AG04449 (cell line): Measurements from ENCODE around the gene PDE1A.

Experiments
- CTCF ChIA-PET: fragments of 350-600 bp; formaldehyde crosslinking; extraction: SDS; loops from one replicate; lab custom pipeline; 2021; ENCODE audit warnings: antibody characterized with exemption; lab: Yijun Ruan, JAX
- POLR2A ChIA-PET: fragments of 400-600, 350-600 bp; formaldehyde crosslinking; extraction: SDS; loops from one replicate; lab custom pipeline; 2020; ENCODE audit warnings: antibody characterized with exemption, inconsistent platforms; lab: Yijun Ruan, JAX
- DNase-seq: peaks from one replicate; pipeline ENCODE4 v3.0.0-alpha.2; 2010; ENCODE audit warnings: low read depth, low spot score
- H3K4me3 ChIP-seq: 2 replicates; pipeline ENCODE4 v1.5.1; 2011; ENCODE audit warnings: low read depth, mild to moderate bottlenecking, control low read depth, low read length
- TF ChIP-seq, protein P1 (sequence below): IDR thresholded peaks from one replicate; pipeline ENCODE4 v1.5.1; 2011; ENCODE audit warnings: mild to moderate bottlenecking, moderate library complexity, low read length, control low read depth, inconsistent platforms; ENCODE audit not compliant: insufficient read depth; ENCODE audit errors: missing control alignments

The PDE1A gene

DNA sequence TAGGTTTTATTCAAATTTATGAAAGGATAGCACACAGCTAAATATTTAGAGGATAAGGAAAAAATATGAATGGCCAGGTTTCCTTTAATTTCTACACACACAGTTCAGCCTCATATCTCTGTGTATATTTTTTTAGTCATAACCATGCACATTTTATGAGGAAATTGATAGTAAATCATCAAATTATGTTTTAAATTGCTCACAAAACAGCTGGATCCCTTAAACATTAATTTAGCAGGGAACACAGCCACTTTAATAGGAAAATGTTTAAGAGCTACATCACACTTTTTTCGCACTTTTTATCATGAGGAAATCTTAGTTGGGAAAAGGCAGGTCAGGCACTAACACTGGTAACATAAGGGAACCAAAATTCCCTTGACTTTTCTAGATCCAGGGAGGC lies 65.4 kb downstream of the PDE1A start:
- ChIA-PET CTCF (no interaction called here), POLR2A (no interaction called here)
- no peak for DNase-seq
- no peak overlapping the region for H3K4me3 ChIP-seq
- TF ChIP-seq, protein P1, sequence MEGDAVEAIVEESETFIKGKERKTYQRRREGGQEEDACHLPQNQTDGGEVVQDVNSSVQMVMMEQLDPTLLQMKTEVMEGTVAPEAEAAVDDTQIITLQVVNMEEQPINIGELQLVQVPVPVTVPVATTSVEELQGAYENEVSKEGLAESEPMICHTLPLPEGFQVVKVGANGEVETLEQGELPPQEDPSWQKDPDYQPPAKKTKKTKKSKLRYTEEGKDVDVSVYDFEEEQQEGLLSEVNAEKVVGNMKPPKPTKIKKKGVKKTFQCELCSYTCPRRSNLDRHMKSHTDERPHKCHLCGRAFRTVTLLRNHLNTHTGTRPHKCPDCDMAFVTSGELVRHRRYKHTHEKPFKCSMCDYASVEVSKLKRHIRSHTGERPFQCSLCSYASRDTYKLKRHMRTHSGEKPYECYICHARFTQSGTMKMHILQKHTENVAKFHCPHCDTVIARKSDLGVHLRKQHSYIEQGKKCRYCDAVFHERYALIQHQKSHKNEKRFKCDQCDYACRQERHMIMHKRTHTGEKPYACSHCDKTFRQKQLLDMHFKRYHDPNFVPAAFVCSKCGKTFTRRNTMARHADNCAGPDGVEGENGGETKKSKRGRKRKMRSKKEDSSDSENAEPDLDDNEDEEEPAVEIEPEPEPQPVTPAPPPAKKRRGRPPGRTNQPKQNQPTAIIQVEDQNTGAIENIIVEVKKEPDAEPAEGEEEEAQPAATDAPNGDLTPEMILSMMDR = no peak

DNA sequence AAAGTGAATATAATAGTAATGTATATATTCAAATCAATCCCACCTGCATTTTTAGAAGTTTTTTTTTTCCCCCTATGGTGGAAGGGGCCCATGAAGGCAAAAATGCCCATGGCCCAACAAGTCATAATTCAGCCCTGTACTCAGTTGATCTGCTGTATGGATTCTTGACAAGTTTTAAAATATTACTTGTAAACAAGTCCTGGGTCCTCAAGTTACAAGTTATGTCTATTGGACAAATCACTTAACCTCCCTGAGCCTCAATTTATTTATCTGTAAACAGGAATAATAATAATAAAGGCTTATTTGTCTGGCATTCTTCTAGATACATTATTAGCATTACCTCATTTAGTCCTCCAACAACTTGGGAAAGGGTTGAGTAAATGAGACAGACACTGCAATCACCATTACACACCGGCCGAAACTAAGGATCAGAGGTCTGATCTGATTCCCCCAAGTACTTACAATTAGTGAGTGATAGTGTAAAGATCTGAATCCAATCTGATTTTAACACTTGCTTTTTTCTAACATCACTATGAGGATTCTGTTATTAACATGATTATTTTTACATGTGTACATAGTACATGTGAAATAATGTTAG lies 66.1 kb downstream of the PDE1A start:
- TF ChIP-seq, protein P1 = no peak
- CTCF ChIA-PET = no interaction called here
- no peak for DNase-seq
- no peak overlapping the region for H3K4me3 ChIP-seq
- POLR2A ChIA-PET = no interaction called here

DNA sequence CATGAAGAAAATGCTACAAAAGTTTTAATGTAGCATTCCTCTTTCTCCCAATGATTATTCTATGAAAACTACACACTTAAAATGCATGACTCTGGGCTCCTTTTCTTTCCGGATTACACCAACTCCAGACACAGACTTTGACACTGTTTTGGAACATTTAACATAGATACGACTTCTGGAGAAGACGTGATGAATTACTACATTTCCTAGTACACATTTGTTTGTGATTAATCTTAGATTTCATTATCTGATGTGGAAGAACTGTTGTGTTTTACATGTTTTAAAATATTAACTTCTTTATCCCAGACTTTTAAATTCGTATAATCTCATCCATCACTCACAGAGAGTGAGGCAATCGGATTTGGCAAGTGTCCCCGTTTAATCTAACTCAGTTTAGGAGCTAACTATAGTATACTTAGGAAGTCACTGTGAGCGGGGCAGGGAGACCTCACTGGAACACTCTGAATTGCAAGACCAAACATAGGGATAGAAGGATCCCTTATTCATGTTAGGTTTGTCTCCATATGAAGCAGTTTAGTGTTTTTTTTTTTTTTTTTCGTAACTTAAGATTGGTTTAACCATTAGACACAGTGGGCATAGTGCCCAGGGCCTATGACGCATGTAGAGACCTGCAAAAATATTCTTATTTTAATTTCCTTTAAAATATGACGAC lies 66.7 kb downstream of the PDE1A start:
- no peak overlapping the region for H3K4me3 ChIP-seq
- CTCF ChIA-PET = no interaction called here
- DNase-seq = no peak
- TF ChIP-seq, protein P1 = no peak
- POLR2A ChIA-PET = no interaction called here

DNA sequence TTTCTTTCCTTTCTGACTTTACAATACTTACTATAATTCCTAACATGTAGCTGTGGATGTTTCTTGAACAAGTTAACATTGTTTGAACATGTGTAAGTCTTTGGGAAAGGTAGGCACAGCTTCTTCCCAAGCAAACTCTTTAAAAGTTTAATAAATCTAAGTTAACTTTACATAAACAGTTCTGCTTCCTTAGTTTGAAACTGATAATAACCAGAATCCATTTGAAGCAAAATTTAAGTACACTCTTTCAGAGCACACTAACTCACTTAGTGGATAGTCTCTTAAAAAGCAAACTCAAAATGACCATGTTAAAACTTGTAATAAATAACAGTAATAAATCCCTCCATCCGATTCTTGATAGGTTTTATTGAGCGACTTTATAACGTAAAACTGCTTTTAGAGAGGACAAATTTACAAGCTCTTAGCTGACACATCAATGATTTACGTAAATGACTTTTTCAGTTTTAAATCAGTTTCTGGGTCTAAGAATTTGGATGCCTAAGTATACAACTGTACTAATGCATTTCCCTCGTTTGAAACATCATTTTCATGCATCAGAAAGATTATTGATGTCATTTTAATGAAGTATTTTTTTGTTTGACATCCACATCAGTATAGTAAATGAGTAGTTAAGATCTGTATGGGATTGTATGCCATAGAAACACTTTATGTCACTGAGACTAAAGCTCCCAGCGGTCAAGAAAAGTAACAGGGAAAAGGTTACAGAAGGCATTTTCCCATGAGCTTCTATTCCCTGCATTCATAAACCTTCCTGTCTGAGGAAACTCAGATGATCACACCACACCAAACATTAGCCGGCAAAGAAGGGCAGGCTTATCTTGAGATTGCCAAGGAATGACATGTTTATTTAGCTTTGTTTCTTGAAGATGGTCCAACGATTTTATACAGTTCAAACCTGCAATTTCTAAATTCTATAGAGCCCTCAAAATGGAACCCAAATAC lies 67.5 kb downstream of the PDE1A start:
- CTCF ChIA-PET = interaction anchor here (1.2 kb wide), 1 partner anchor 293 kb away, joined by 3 read pairs; no protein-coding TSS in a partner anchor
- no peak overlapping the region for H3K4me3 ChIP-seq
- TF ChIP-seq, protein P1 = no peak
- DNase-seq = no peak
- POLR2A ChIA-PET = no interaction called here

DNA sequence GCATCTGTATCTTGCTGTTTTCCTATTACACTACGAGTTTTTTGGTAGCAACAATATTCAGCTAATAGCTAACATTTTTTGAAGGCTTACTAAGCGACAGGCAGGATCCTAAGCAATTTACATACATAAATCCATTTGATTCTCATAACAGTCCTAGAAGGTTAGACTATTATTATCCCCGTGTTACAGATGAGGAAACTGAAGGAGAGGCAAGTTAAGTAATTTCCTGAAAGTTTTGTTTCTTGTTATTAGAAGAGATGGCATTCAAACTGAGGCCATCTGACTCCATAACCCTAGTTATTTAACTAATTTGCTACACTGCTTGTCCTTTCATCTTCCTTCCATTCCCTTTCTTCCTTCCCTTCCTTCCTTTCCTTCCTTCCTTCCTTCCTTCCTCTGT lies 68.2 kb downstream of the PDE1A start:
- ChIA-PET POLR2A (no interaction called here), CTCF (interaction anchor here (1.2 kb wide), 1 partner anchor 293 kb away, joined by 3 read pairs; no protein-coding TSS in a partner anchor)
- H3K4me3 ChIP-seq = no peak overlapping the region
- DNase-seq = no peak
- TF ChIP-seq, protein P1 = no peak

DNA sequence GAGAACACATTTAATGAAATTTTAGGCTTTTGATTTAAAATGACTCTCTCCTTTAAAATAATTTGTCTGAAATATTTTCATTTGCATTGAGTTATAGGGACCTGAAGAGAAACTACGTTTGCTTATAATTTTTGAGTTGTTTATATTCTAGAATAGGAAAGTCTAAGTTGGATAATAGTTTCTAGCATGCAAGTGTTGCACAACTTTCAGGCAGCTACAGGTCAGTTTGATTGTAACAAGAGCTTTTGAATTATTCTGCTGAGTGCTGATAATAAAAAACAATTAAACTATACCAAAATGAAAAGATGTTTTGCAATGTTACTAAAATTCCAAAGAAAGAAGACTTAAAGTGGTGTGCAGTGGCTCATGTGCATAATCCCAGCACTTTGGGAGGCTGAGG lies 71.0 kb downstream of the PDE1A start:
- CTCF ChIA-PET = no interaction called here
- DNase-seq = no peak
- POLR2A ChIA-PET = no interaction called here

More for the DNA sequence above, 71.0 kb downstream of the PDE1A start:
- no peak overlapping the region for H3K4me3 ChIP-seq
- TF ChIP-seq, protein P1 = no peak
